ENCODE measurements around the gene SLC25A17.
"Not testable (repeated sequence)": the region's sequence is repeated elsewhere in the genome, so short reads cannot be mapped to it uniquely, and the experiment has no call there.

SLC25A17 gene

GRCh38 chr22:40853961-40854360 is 34.8 kb upstream of the SLC25A17 start:
- no peak overlapping the region for H3K4me3 ChIP-seq (ENCODE audit: low read depth in 1 of 2, low read length in 2 of 2)
- H3K27ac ChIP-seq (ENCODE audit: low read length) = no peak overlapping the region
- no peaks in the 10 kb centered on the region for H3K27me3 ChIP-seq (ENCODE audit: low read depth, low read length)
- peaks cover 8 to 47% of the 10 kb centered on the region in 2 donors for H3K4me1 ChIP-seq (ENCODE audit: control insufficient read depth in 1 of 2, insufficient read depth in 2 of 2, low read length in 2 of 2)
- peaks cover 10 to 24% of the 10 kb centered on the region in 2 donors for H3K36me3 ChIP-seq (ENCODE audit: control insufficient read depth in 1 of 2, insufficient read depth in 2 of 2, low read length in 2 of 2)
- no peaks in the 10 kb centered on the region for H3K9me3 ChIP-seq (ENCODE audit: control insufficient read depth in 1 of 2, low read length in 2 of 2)

DNA sequence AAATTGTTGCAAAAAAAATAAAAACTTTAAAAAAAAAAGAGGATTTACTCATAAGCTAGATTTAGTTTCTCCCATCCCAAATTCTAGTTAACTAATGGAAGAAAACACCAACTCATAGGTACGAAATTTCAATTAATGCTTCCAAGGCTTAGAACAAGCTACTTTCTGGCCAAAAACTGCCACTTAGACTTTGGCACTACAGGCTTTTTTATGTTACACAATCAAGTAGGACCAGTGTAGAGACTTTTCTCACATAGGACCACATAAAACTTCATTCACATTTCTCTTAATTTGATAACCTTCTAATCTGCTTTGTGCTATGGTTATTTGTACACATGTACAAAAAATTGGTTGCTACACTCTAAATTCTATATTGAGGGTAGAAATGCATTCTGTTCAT is 34.2 kb upstream of the SLC25A17 start:
- H3K27ac ChIP-seq (ENCODE audit: low read length) = no peak overlapping the region
- peaks cover 8 to 40% of the 10 kb centered on the region in 2 donors for H3K4me1 ChIP-seq (ENCODE audit: control insufficient read depth in 1 of 2, insufficient read depth in 2 of 2, low read length in 2 of 2)
- H3K4me3 ChIP-seq (ENCODE audit: low read depth in 1 of 2, low read length in 2 of 2) = no peak overlapping the region

DNA sequence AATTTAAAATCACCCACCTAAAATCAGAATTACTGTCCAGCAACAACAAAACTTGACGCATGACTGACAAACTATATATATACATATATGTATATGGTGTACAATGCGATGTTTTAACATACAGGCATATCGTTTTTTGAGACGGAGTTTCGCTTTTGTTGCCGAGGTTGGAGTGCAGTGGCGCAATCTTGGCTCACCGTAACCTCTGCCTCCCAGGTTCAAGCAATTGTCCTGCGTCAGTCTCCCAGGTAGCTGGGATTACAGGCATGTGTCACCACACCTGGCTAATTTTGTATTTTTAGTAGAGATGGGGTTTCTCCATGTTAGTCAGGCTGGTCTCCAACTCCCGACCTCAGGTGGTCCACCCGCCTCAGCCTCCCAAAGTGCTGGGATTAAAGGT is 26.7 kb upstream of the SLC25A17 start:
- not testable (repeated sequence) for H3K4me3 ChIP-seq (ENCODE audit: low read depth in 1 of 2, low read length in 2 of 2); H3K9me3 ChIP-seq (ENCODE audit: control insufficient read depth in 1 of 2, low read length in 2 of 2); H3K27ac ChIP-seq (ENCODE audit: low read length); H3K4me1 ChIP-seq (ENCODE audit: control insufficient read depth in 1 of 2, insufficient read depth in 2 of 2, low read length in 2 of 2); H3K27me3 ChIP-seq (ENCODE audit: low read depth, low read length)
- peaks cover 33 to 45% of the 10 kb centered on the region in 2 donors for H3K36me3 ChIP-seq (ENCODE audit: control insufficient read depth in 1 of 2, insufficient read depth in 2 of 2, low read length in 2 of 2)

More for the DNA sequence above, 34.2 kb upstream of the SLC25A17 start:
- H3K27me3 ChIP-seq (ENCODE audit: low read depth, low read length) = no peaks in the 10 kb centered on the region
- H3K9me3 ChIP-seq (ENCODE audit: control insufficient read depth in 1 of 2, low read length in 2 of 2) = no peaks in the 10 kb centered on the region
- H3K36me3 ChIP-seq (ENCODE audit: control insufficient read depth in 1 of 2, insufficient read depth in 2 of 2, low read length in 2 of 2) = peaks cover 10 to 30% of the 10 kb centered on the region in 2 donors

DNA sequence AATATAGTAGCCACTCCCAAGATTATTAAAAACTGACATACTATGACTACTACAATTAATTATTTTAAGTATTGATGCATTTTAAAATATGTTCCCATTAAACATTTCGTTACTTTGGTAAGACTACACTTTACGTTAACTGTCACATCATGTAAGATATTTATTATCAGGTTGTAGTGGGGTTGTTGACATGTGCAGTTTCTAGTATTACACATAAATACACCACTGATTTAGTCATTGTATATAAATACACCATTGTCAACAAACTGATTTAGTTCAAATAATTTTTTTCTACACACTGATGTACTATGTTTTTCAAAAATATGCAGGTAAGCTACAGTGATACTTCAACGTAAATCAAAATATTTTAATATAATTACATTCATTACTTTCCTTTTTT is 25.8 kb upstream of the SLC25A17 start:
- Histone ChIP-seq H3K36me3 (ENCODE audit: control insufficient read depth in 1 of 2, insufficient read depth in 2 of 2, low read length in 2 of 2) (peaks cover 36 to 51% of the 10 kb centered on the region in 2 donors), H3K27me3 (ENCODE audit: low read depth, low read length) (no peaks in the 10 kb centered on the region), H3K4me3 (ENCODE audit: low read depth in 1 of 2, low read length in 2 of 2) (no peak overlapping the region), H3K9me3 (ENCODE audit: control insufficient read depth in 1 of 2, low read length in 2 of 2) (no peaks in the 10 kb centered on the region), H3K27ac (ENCODE audit: low read length) (no peak overlapping the region), H3K4me1 (ENCODE audit: control insufficient read depth in 1 of 2, insufficient read depth in 2 of 2, low read length in 2 of 2) (no peaks in the 10 kb centered on the region)

- H3K36me3 ChIP-seq (ENCODE audit: control insufficient read depth in 1 of 2, insufficient read depth in 2 of 2, low read length in 2 of 2) = peaks cover 44 to 63% of the 10 kb centered on the region in 2 donors
- H3K27ac ChIP-seq (ENCODE audit: low read length) = no peak overlapping the region
- H3K27me3 ChIP-seq (ENCODE audit: low read depth, low read length) = no peaks in the 10 kb centered on the region
- H3K4me1 ChIP-seq (ENCODE audit: control insufficient read depth in 1 of 2, insufficient read depth in 2 of 2, low read length in 2 of 2) = no peaks in the 10 kb centered on the region
- H3K9me3 ChIP-seq (ENCODE audit: control insufficient read depth in 1 of 2, low read length in 2 of 2) = no peaks in the 10 kb centered on the region
- no peak overlapping the region for H3K4me3 ChIP-seq (ENCODE audit: low read depth in 1 of 2, low read length in 2 of 2)
Observed at GRCh38 chr22:40838486-40838885, 19.3 kb upstream of the SLC25A17 start.

DNA sequence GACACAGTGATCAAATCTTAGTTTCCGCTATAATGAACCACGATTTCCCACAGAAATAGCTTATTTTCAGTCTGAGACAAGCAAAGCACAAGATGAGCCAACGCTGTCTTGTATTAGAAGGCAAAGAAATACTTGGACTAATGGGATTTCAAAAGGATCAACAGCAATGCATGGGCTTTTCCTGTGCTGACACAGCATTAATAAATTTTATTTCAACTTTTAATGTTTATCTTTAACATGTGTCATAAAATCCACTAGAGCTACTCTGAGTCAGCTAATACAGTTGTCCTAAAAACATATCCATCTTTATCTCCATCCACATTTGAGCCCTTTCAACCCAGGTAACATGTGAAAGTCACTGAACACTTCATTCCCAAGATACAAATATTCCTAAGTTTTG is 15.5 kb upstream of the SLC25A17 start:
- no peaks in the 10 kb centered on the region for H3K27me3 ChIP-seq (ENCODE audit: low read depth, low read length)
- no peaks in the 10 kb centered on the region for H3K4me1 ChIP-seq (ENCODE audit: control insufficient read depth in 1 of 2, insufficient read depth in 2 of 2, low read length in 2 of 2)
- H3K27ac ChIP-seq (ENCODE audit: low read length) = no peak overlapping the region
- H3K36me3 ChIP-seq (ENCODE audit: control insufficient read depth in 1 of 2, insufficient read depth in 2 of 2, low read length in 2 of 2) = peaks cover 48 to 67% of the 10 kb centered on the region in 2 donors
- no peak overlapping the region for H3K4me3 ChIP-seq (ENCODE audit: low read depth in 1 of 2, low read length in 2 of 2)
- H3K9me3 ChIP-seq (ENCODE audit: control insufficient read depth in 1 of 2, low read length in 2 of 2) = no peaks in the 10 kb centered on the region

GRCh38 chr22:40829131-40829530 is 10.0 kb upstream of the SLC25A17 start:
- no peak overlapping the region for H3K27ac ChIP-seq (ENCODE audit: low read length)
- H3K36me3 ChIP-seq (ENCODE audit: control insufficient read depth in 1 of 2, insufficient read depth in 2 of 2, low read length in 2 of 2) = peaks cover 30 to 42% of the 10 kb centered on the region in 2 donors
- H3K27me3 ChIP-seq (ENCODE audit: low read depth, low read length) = no peaks in the 10 kb centered on the region
- no peak overlapping the region for H3K4me3 ChIP-seq (ENCODE audit: low read depth in 1 of 2, low read length in 2 of 2)
- no peaks in the 10 kb centered on the region for H3K4me1 ChIP-seq (ENCODE audit: control insufficient read depth in 1 of 2, insufficient read depth in 2 of 2, low read length in 2 of 2)
- H3K9me3 ChIP-seq (ENCODE audit: control insufficient read depth in 1 of 2, low read length in 2 of 2) = no peaks in the 10 kb centered on the region

DNA sequence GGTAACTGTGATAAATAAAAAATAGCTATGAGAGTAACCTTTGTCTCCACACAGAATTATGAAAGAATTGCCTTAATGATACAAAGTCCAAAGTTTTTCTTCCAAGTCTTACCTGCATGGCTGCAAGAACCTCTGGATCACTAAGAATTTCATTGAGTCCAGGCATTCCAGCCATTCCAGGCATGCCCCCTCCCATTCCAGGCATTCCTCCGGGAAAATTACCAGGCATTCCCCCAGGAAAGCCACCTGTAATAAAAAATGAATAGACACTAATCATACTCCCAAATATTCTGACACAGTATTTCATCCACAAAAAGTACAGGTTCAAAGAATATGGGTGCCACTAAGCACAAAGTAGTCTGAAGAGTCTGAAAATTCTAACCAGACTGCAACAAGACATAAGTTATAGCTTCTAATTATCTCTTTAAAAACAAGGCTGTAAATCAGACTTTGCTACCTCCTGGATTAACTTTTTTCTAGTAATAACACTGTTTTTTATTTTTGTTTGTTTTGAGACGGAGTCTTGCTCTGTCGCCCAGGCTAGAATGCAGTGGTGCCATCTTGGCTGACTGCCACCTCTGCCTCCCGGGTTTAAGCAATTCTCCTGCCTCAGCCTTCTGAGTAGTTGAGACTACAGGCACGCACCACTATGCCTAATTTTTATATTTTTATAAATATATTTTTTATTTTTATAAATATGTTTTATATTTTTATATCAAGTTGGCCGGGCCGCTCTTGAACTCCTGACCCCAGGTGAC is 8.0 kb upstream of the SLC25A17 start:
- Histone ChIP-seq H3K9me3 (ENCODE audit: control insufficient read depth in 1 of 2, low read length in 2 of 2) (no peaks in the 10 kb centered on the region), H3K4me1 (ENCODE audit: control insufficient read depth in 1 of 2, insufficient read depth in 2 of 2, low read length in 2 of 2) (no peaks in the 10 kb centered on the region), H3K36me3 (ENCODE audit: control insufficient read depth in 1 of 2, insufficient read depth in 2 of 2, low read length in 2 of 2) (peaks cover 20 to 40% of the 10 kb centered on the region in 2 donors), H3K27me3 (ENCODE audit: low read depth, low read length) (no peaks in the 10 kb centered on the region), H3K27ac (ENCODE audit: low read length) (no peak overlapping the region), H3K4me3 (ENCODE audit: low read depth in 1 of 2, low read length in 2 of 2) (no peak overlapping the region)

DNA sequence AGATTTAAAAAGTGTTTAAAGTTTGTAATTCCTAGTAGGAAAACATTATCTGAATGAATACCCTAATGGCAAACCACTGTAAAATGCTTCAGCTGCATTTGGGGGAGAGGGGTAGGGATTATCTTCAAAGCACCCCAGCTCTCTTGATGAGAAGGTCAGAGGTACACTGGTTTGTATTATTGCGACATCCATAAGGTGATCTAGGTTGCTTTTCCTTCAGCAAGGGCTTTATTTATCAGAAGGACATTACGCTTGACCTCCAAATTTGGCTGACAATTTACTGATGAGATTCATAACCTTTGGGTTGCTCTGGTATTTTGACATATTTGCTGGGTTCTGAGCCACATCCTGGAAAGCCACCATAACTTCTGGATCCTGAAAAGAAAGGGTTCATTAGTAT is 7.1 kb upstream of the SLC25A17 start:
- H3K4me3 ChIP-seq (ENCODE audit: low read depth in 1 of 2, low read length in 2 of 2); H3K9me3 ChIP-seq (ENCODE audit: control insufficient read depth in 1 of 2, low read length in 2 of 2); H3K4me1 ChIP-seq (ENCODE audit: control insufficient read depth in 1 of 2, insufficient read depth in 2 of 2, low read length in 2 of 2); H3K27ac ChIP-seq (ENCODE audit: low read length); H3K27me3 ChIP-seq (ENCODE audit: low read depth, low read length): not testable (repeated sequence)
- H3K36me3 ChIP-seq (ENCODE audit: control insufficient read depth in 1 of 2, insufficient read depth in 2 of 2, low read length in 2 of 2) = peaks cover 17 to 32% of the 10 kb centered on the region in 2 donors

GRCh38 chr22:40823426-40823825 is 4.3 kb upstream of the SLC25A17 start:
- no peaks in the 10 kb centered on the region for H3K9me3 ChIP-seq (ENCODE audit: control insufficient read depth in 1 of 2, low read length in 2 of 2)
- no peaks in the 10 kb centered on the region for H3K27me3 ChIP-seq (ENCODE audit: low read depth, low read length)
- H3K4me3 ChIP-seq (ENCODE audit: low read depth in 1 of 2, low read length in 2 of 2) = no peak overlapping the region
- H3K36me3 ChIP-seq (ENCODE audit: control insufficient read depth in 1 of 2, insufficient read depth in 2 of 2, low read length in 2 of 2) = peaks cover 0 to 18% of the 10 kb centered on the region in 2 donors
- peaks cover 0 to 12% of the 10 kb centered on the region in 2 donors for H3K4me1 ChIP-seq (ENCODE audit: control insufficient read depth in 1 of 2, insufficient read depth in 2 of 2, low read length in 2 of 2)
- no peak overlapping the region for H3K27ac ChIP-seq (ENCODE audit: low read length)

DNA sequence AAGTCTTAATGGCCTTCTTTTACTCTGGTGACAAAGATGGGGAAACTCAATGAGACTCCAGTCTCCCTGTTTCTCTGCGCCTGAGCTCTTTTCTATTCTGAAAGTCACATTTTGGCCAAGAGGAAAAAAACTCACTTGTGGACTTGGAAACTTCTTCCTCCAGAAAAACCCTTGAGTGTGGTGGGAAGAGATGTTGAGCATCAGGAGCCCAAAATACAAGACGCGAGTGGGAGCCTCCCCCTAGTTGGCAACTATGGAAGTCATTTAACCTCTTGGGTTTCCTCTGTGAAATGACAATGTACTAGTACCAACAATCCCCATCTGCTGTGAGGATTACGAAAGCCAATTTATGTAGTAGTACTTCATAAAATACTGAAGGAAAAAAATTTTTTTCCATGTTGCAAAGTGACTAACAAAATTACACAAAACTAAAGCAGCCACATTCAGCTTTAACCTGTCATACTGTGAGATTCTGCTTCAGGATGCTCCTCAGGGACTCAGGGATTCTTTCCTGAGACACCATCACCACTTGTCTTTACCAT is 524 bp upstream of the SLC25A17 start:
- peak overlapping the region; percentile 96 to 99 for H3K4me3 ChIP-seq (ENCODE audit: low read depth in 1 of 2, low read length in 2 of 2)
- H3K36me3 ChIP-seq (ENCODE audit: control insufficient read depth in 1 of 2, insufficient read depth in 2 of 2, low read length in 2 of 2) = peaks cover 0 to 9% of the 10 kb centered on the region in 2 donors
- peaks cover 11 to 25% of the 10 kb centered on the region in 2 donors for H3K4me1 ChIP-seq (ENCODE audit: control insufficient read depth in 1 of 2, insufficient read depth in 2 of 2, low read length in 2 of 2)
- peak overlapping the region; percentile 81 for H3K27ac ChIP-seq (ENCODE audit: low read length)
- no peaks in the 10 kb centered on the region for H3K9me3 ChIP-seq (ENCODE audit: control insufficient read depth in 1 of 2, low read length in 2 of 2)
- no peaks in the 10 kb centered on the region for H3K27me3 ChIP-seq (ENCODE audit: low read depth, low read length)

All from muscle layer of duodenum (tissue), 2 donors.